Measurements from ENCODE around the gene MRPL55.

- TF ChIP-seq CTCF (IDR thresholded peaks at IDR 0.05; ENCODE audit: low read length) (no peak), EZH2 (IDR thresholded peaks at IDR 0.05; ENCODE audit: borderline replicate concordance, low read length) (no peak)
Observed at GRCh38 chr1:228146417-228147150, 37.5 kb upstream of the MRPL55 start.

All from OCI-LY1 (cell line).